GOT3 (cell line): ENCODE results near the gene TMED9.

Experiments used
- DNase-seq: peaks from one replicate; lab custom pipeline; 2025; ENCODE audit warnings: mixed read lengths; lab: John Stamatoyannopoulos, UW

The TMED9 gene

GRCh38 chr5:177578316-177578715 is 13.7 kb upstream of the TMED9 start:
- no peak for DNase-seq

- DNase-seq = no peak
These were observed 3.5 kb upstream of the TMED9 start for GRCh38 chr5:177588413-177588909.

GRCh38 chr5:177590406-177590805 is 1.6 kb upstream of the TMED9 start:
- DNase-seq = no peak

GRCh38 chr5:177591690-177592009 is 353 bp upstream of the TMED9 start:
- no peak for DNase-seq

- no peak for DNase-seq
These were observed 902 bp downstream of the TMED9 start for GRCh38 chr5:177592905-177593304.

GRCh38 chr5:177593511-177593910 is 1.5 kb downstream of the TMED9 start:
- no peak for DNase-seq

GRCh38 chr5:177594071-177594470 is 2.1 kb downstream of the TMED9 start:
- DNase-seq = no peak

- DNase-seq = no peak
These were observed 3.1 kb downstream of the TMED9 start for GRCh38 chr5:177595026-177595585.

GRCh38 chr5:177595991-177596774 is 4.2 kb downstream of the TMED9 start:
- DNase-seq = no peak

- no peak for DNase-seq
These were observed 4.8 kb downstream of the TMED9 start for GRCh38 chr5:177596775-177597238.

- DNase-seq = no peak
These were observed 6.5 kb downstream of the TMED9 start for GRCh38 chr5:177598477-177598876.

- DNase-seq = peak; percentile 63
These were observed 7.9 kb downstream of the TMED9 start, which contains the start of gene B4GALT7 for GRCh38 chr5:177599731-177600507. TSS of gene B4GALT7 (plus strand) at chr5:177600132. CDS start at chr5:177600211, 79 bp downstream.

GRCh38 chr5:177600508-177601018 is 8.6 kb downstream of the TMED9 start:
- DNase-seq = no peak

- DNase-seq = no peak
These were observed 9.1 kb downstream of the TMED9 start for GRCh38 chr5:177601126-177601525.

- no peak for DNase-seq
These were observed 9.8 kb downstream of the TMED9 start for GRCh38 chr5:177601577-177602457.

GRCh38 chr5:177602458-177602830 is 10.4 kb downstream of the TMED9 start:
- DNase-seq = no peak

- DNase-seq = no peak
These were observed 11.6 kb downstream of the TMED9 start for GRCh38 chr5:177603631-177604030.

GRCh38 chr5:177604116-177604521 is 12.1 kb downstream of the TMED9 start:
- DNase-seq = no peak

- DNase-seq = no peak
These were observed 12.7 kb downstream of the TMED9 start for GRCh38 chr5:177604656-177605055.

GRCh38 chr5:177605078-177605477 is 13.1 kb downstream of the TMED9 start:
- DNase-seq = no peak

GRCh38 chr5:177605667-177606066 is 13.7 kb downstream of the TMED9 start:
- no peak for DNase-seq
